Measurements from ENCODE around the gene AFAP1L2.

- no peak for TF ChIP-seq CTCF (IDR thresholded peaks at IDR 0.05)
- no peak for TF ChIP-seq EP300 (IDR thresholded peaks at IDR 0.05)
These were observed 143.2 kb downstream of the AFAP1L2 start for GRCh38 chr10:114261076-114261475.
